NCI-H82 (cell line): ENCODE measurements around the gene PIK3IP1.

Experiments
- DNase-seq: peaks from one replicate; lab custom pipeline; 2025; lab: John Stamatoyannopoulos, UW

PIK3IP1 gene

DNA sequence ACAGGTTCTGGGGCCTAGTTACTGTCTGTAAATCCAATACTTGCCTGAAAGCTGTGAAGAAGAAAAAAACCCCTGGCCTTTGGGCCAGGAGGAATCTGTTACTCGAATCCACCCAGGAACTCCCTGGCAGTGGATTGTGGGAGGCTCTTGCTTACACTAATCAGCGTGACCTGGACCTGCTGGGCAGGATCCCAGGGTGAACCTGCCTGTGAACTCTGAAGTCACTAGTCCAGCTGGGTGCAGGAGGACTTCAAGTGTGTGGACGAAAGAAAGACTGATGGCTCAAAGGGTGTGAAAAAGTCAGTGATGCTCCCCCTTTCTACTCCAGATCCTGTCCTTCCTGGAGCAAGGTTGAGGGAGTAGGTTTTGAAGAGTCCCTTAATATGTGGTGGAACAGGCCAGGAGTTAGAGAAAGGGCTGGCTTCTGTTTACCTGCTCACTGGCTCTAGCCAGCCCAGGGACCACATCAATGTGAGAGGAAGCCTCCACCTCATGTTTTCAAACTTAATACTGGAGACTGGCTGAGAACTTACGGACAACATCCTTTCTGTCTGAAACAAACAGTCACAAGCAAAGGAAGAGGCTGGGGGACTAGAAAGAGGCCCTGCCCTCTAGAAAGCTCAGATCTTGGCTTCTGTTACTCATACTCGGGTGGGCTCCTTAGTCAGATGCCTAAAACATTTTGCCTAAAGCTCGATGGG lies 13.5 kb downstream of the PIK3IP1 start:
- no peak for DNase-seq

DNA sequence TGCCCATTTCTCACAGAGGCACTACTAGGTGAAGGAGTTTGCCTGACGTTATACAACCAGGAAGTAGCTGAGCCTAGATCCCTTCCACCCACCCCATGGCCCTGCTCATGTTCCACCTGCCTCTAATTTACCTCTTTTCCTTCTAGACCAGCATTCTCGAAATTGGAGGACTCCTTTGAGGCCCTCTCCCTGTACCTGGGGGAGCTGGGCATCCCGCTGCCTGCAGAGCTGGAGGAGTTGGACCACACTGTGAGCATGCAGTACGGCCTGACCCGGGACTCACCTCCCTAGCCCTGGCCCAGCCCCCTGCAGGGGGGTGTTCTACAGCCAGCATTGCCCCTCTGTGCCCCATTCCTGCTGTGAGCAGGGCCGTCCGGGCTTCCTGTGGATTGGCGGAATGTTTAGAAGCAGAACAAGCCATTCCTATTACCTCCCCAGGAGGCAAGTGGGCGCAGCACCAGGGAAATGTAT lies 14.1 kb downstream of the PIK3IP1 start:
- DNase-seq, result no peak

DNA sequence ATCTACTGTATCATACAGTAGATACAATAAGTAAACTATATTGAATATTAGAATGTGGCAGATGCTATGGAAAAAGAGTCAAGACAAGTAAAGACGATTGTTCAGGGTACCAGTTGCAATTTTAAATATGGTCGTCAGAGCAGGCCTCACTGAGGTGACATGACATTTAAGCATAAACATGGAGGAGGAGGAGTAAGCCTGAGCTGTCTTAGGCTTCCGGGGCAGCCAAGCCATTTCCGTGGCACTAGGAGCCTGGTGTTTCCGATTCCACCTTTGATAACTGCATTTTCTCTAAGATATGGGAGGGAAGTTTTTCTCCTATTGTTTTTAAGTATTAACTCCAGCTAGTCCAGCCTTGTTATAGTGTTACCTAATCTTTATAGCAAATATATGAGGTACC lies 14.5 kb downstream of the PIK3IP1 start:
- no peak for DNase-seq

- no peak for DNase-seq
These were observed 15.7 kb downstream of the PIK3IP1 start for GRCh38 chr22:31276426-31277167.

DNA sequence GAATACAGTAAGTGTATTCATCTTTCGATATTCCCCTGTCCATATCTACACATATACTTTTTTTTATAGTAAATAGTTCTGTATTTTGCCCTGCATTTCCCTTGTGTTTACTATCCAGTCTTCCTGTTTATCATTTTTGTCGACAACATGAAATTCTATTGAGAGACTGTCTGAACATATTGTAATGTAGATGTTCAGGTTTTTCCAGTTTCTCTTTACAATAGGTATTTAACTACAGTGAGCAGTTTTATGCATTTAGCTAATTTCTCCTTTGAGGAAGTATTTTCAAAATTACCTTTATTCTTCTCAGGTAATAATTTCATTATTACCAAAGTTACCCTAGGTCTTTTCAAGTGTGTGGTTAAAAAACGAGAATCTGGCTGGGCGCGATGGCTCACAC lies 16.7 kb downstream of the PIK3IP1 start:
- no peak for DNase-seq

DNA sequence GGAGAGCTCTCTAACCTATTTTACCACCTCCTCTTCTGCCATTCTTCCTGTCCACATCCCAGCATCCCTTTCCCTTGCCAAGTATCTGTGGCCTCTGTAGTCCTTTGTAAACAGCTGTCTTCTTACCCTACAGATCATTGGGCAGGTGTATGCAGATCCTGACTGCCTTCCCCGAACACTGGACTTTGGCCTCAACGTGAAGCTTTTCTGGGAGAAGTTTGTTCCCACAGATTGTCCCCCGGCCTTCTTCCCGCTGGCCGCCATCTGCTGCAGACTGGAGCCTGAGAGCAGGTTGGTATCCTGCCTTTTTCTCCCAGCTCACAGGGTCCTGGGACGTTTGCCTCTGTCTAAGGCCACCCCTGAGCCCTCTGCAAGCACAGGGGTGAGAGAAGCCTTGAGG lies 17.3 kb downstream of the PIK3IP1 start:
- no peak for DNase-seq

- no peak for DNase-seq
These were observed 18.3 kb downstream of the PIK3IP1 start for GRCh38 chr22:31274017-31274416.

GRCh38 chr22:31272522-31273446 lies 19.5 kb downstream of the PIK3IP1 start:
- DNase-seq, result peak; percentile 73

DNA sequence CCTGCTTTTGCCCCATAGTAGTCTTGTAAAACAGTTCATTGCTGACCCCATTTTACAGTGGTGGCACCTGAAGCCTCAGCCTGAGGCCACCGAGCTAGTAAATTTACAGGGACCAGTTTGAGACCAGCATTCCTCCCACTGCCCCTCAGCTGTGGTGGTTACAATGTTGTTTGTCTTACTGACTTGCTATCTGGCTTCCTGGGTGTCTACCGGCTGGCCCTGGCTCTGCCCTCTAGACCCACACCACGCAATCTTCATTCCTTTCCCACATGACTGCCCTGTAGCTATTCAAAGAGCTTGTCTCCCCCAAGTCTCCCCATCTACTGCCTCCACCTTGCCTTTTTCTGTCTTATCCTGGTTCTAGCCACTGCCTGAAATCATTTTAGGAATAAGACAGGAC lies 20.8 kb downstream of the PIK3IP1 start:
- no peak for DNase-seq

DNA sequence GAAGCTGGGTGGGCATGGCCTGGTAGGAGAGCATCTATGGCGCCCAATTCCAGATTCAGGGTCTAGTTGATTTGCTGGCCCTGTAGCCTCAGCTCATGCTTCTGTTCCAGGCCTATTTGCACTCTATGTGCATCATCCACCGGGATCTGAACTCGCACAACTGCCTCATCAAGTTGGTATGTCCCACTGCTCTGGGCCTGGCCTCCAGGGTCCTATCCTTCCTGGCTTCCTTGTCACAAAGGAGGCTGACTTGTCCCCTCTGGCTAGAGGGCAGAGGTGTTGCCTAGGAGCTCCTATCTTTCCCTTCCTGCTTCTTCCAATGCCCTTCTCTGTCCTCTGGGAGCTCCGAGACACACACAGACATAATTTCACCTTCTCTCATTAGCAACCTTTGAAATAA lies 21.3 kb downstream of the PIK3IP1 start:
- DNase-seq, result no peak

- no peak for DNase-seq
These were observed 22.3 kb downstream of the PIK3IP1 start for GRCh38 chr22:31269892-31270579.

- no peak for DNase-seq
These were observed 24.0 kb downstream of the PIK3IP1 start for GRCh38 chr22:31268281-31268680.

GRCh38 chr22:31263896-31264640 lies 28.2 kb downstream of the PIK3IP1 start:
- no peak for DNase-seq

DNA sequence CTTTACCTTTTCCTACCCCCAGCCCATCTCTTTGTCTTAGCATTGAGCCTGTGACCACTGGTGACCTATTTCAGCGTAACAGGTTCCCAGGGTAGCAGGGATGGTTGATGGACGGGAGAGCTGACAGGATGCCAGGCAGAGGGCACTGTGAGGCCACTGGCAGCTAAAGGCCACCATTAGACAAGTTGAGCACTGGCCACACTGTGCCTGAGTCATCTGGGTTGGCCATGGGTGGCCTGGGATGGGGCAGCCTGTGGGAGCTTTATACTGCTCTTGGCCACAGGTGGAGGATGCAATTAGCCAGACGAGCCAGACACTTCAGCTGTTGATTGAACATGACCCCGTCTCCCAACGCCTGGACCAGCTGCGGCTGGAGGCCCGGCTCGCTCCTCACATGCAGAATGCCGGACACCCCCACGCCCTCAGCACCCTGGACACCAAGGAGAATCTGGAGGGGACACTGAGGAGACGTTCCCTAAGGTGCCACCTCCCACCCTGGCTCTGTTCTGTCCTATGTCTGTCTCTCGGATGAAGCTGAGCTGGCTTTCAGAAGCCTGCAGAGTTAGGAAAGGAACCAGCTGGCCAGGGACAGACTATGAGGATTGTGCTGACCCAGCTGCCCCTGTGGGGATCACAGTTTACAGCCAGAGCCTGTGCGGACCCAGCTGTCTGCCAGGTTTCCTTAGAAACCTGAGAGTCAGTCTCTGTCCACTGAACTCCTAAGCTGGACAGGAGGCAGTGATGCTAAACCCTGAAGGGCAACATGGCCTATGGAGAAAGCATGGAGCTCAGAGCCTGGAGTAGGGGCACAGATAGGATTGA lies 29.8 kb downstream of the PIK3IP1 start:
- no peak for DNase-seq

DNA sequence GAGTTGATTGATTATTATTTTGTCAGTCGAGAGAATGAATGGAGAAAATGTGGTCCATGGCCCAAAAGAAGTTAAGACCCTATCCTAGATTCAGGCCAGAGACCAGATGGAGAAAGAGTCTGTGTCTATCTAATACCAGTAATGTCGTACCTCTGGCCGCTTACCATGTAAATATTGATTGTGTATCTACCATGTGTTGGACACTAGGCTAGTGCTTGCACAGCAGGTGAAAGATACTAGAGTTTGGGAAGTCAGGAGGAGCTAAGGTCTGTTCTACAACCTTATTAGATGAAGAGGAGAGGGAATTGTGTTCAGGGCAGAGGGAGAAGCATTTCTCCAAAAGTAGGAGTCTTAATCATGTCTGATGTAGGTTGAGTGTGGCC lies 31.8 kb downstream of the PIK3IP1 start:
- DNase-seq, result no peak

- DNase-seq, result no peak
These were observed 32.4 kb downstream of the PIK3IP1 start for GRCh38 chr22:31259798-31260473.

GRCh38 chr22:31253949-31254348 lies 38.3 kb downstream of the PIK3IP1 start:
- DNase-seq, result no peak

DNA sequence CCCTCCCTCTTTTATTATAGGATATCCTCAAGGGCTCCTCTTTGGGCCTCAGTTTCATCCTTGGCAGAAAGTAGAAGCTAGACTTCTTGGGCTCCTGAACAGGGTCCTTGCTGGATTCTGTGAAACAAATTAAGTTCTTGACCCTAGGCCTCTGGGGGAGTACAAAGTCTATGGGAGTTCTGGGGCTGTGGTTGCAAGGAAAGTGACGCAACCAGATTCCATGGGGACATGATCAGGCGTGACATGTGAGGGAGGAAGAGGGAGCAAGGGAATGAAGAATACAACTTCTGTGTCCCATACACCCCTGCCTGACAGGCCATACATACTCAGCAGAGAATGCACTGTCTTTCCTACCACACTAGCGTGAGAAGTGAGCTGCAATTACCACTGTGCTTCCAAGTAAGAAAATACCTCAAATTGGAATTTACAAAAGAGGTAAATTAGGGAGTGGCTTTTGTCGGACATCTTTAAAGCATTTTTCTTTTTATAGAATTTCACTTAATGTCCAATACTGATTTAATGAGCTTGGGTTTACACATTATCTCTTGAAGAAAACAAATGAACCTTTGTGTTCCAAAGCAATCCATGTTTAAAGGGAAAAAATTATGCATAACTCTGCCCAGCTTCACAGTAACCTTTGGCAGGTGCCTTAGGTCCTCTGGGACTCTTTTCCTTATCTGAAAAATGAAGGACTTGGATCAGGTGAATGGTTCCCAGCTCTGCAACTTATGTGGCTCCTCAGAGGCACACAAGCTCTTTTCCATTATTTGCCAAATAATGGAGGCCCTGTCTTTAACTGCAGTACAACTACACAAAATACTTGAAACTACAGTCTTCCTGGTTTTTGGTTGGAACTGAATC lies 41.3 kb downstream of the PIK3IP1 start:
- no peak for DNase-seq
